Mucosa of descending colon (tissue), 3 donors: ENCODE measurements around the gene DKK3. TPM values are rescaled to one million over a fixed set of nuclear protein-coding genes. Genes with fewer than 3 reads are reported as not detected.

Experiments used
- ATAC-seq: fragments of 200-7000 bp; cut with Tn5 transposase; one replicate; pipeline ENCODE4 v1.9.1; 2020; ENCODE audit warnings: mild to moderate bottlenecking, moderate library complexity
- DNase-seq, 3 donors: peaks; one replicate each; pipeline ENCODE4 v3.0.0-alpha.2; 2020
- H3K36me3 ChIP-seq: fragments of 200-600 bp; one replicate; pipeline ENCODE4 v1.8.0; 2021; ENCODE audit warnings: low read depth, mild to moderate bottlenecking
- H3K4me1 ChIP-seq: fragments of 200-600 bp; one replicate; pipeline ENCODE4 v1.8.0; 2021; ENCODE audit warnings: low read depth, mild to moderate bottlenecking
- H3K4me3 ChIP-seq: fragments of 200-600 bp; one replicate; pipeline ENCODE4 v1.8.0; 2021; ENCODE audit warnings: mild to moderate bottlenecking
- H3K9me3 ChIP-seq: fragments of 200-600 bp; one replicate; pipeline ENCODE4 v1.8.0; 2021; ENCODE audit warnings: mild to moderate bottlenecking
- intact Hi-C, 2 donors: fragments of 100-400 bp; cut with DNase I in 1 of 2; cut with micrococcal nuclease in 1 of 2; formaldehyde crosslinking; loops; one replicate each; pipeline versions ENCODE4 v1.11.0 to v1.11.1; 2022; cut with DNase I, micrococcal nuclease
- total RNA-seq, 3 donors: library from RNA; stranded (reverse); fragmentation: NEBNext Ultra II Directional in 2 of 3; extraction: Animal tissue kit (Norgen Biotek cat#: 25700) in 2 of 3; gene quantifications; one replicate each; pipeline versions ENCODE4 v1.2.1 to v1.2.4, GENCODE V29; 2021 to 2023
- TF ChIP-seq, protein P1 (sequence below): fragments of 200-600 bp; IDR thresholded peaks from one replicate; pipeline ENCODE4 v1.8.0; 2022; ENCODE audit warnings: antibody characterized with exemption, mild to moderate bottlenecking
- donor health status: DM: no; HTN: no; CAD: no; lungs with moderate emphysema.
- donor health status: DM: no; HTN: no; CAD: no.
- donor health status: DM: no; HTN: yes; CAD: no.

DKK3 gene
- total RNA-seq, 3 donors from 2014 or later, result 9.1 to 52.9 (median 18.9) TPM

DNA sequence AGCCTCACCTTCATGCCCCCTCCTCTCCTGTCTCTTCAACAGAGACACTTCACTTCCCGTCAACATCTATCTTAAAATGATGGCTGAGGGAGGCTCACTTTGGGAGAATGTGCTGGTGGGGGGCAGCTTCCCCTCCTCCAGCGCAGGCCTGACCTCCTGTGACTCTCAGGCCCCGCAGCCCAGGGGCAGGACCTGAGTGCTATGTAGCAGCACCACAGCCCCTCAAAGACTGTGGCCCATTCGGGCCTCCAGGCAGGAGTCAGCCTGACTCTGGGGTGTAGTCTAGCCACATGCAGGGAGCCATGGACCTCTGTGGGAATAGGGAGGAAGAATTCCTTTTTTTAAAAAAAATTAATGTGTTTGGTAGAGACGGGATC, 43.7 kb downstream of the DKK3 start:
- intact Hi-C loops, result no loop called here
- no peak for ATAC-seq
- DNase-seq, result no peak
- TF ChIP-seq, protein P1, sequence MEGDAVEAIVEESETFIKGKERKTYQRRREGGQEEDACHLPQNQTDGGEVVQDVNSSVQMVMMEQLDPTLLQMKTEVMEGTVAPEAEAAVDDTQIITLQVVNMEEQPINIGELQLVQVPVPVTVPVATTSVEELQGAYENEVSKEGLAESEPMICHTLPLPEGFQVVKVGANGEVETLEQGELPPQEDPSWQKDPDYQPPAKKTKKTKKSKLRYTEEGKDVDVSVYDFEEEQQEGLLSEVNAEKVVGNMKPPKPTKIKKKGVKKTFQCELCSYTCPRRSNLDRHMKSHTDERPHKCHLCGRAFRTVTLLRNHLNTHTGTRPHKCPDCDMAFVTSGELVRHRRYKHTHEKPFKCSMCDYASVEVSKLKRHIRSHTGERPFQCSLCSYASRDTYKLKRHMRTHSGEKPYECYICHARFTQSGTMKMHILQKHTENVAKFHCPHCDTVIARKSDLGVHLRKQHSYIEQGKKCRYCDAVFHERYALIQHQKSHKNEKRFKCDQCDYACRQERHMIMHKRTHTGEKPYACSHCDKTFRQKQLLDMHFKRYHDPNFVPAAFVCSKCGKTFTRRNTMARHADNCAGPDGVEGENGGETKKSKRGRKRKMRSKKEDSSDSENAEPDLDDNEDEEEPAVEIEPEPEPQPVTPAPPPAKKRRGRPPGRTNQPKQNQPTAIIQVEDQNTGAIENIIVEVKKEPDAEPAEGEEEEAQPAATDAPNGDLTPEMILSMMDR, result no peak
- Histone ChIP-seq H3K4me1 (no peaks in the 10 kb centered on the region), H3K36me3 (no peaks in the 10 kb centered on the region), H3K4me3 (no peak overlapping the region), H3K9me3 (no peaks in the 10 kb centered on the region)

GRCh38 chr11:11963842-11964773, 44.3 kb downstream of the DKK3 start:
- DNase-seq (no peak), ATAC-seq (no peak)
- intact Hi-C loops, result no loop called here

GRCh38 chr11:11963067-11963466, 45.4 kb downstream of the DKK3 start:
- Histone ChIP-seq H3K4me1 (no peaks in the 10 kb centered on the region), H3K4me3 (no peak overlapping the region), H3K9me3 (no peaks in the 10 kb centered on the region), H3K36me3 (no peaks in the 10 kb centered on the region)
- intact Hi-C loops, result no loop called here
- TF ChIP-seq, protein P1, result no peak
- DNase-seq (no peak), ATAC-seq (no peak)

More at GRCh38 chr11:11963842-11964773, 44.3 kb downstream of the DKK3 start:
- no peaks in the 10 kb centered on the region for H3K9me3 ChIP-seq
- H3K4me1 ChIP-seq, result no peaks in the 10 kb centered on the region
- no peaks in the 10 kb centered on the region for H3K36me3 ChIP-seq
- no peak overlapping the region for H3K4me3 ChIP-seq
- TF ChIP-seq, protein P1, result no peak

DNA sequence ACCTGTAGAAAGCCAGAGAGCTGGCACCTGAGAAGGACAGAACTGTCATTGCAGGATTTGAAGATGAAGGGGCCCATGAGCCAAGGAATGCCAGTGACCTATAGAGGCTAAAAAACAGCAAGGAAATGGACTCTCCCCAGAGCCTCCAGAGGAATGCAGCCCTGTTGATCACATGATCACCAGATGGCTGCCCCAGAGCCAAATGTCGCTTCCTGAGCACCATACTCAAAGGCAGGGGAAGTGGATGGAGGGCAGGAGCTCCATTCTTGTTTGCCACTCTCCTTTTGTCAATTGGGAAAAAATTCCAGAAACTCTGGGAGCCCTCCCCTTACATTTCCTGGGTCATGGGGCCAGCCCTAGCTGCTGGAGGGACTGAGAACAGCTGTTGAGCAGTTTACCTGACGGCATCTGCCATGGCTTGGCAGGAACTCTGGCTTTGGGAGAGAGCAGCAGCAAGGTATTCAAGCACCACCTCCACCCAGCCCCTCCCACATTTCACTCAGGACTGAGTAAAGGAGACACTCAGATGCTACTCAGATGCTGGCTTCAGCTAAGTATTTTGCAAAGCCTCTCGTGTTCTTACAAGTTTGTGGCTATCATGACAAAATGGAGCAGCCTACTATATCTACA, 46.9 kb downstream of the DKK3 start:
- H3K4me1 ChIP-seq, result no peaks in the 10 kb centered on the region
- no peaks in the 10 kb centered on the region for H3K9me3 ChIP-seq
- intact Hi-C loops, result no loop called here
- no peak overlapping the region for H3K4me3 ChIP-seq
- ATAC-seq (peak; percentile 34), DNase-seq (no peak)
- H3K36me3 ChIP-seq, result no peaks in the 10 kb centered on the region
- TF ChIP-seq, protein P1, result no peak

- ATAC-seq, result peak; percentile 49
- no peaks in the 10 kb centered on the region for H3K4me1 ChIP-seq
- TF ChIP-seq, protein P1, result no peak
- intact Hi-C loops, result no loop called here
- H3K4me3 ChIP-seq, result no peak overlapping the region
- no peak for DNase-seq
- no peaks in the 10 kb centered on the region for H3K9me3 ChIP-seq
- H3K36me3 ChIP-seq, result peaks cover 6% of the 10 kb centered on the region
These were observed 47.7 kb downstream of the DKK3 start for GRCh38 chr11:11960687-11961086.
